UCSD-AML1 (cell line): Measurements from ENCODE around the gene TDP1.

Experiments
- DNase-seq: peaks from one replicate; lab custom pipeline; 2025; ENCODE audit not compliant: unreplicated experiment; lab: John Stamatoyannopoulos, UW

Gene TDP1

GRCh38 chr14:89941830-89942377 is 13.8 kb upstream of the TDP1 start:
- no peak for DNase-seq

GRCh38 chr14:89947344-89947743 is 8.4 kb upstream of the TDP1 start:
- DNase-seq: no peak

GRCh38 chr14:89952576-89952975 is 3.2 kb upstream of the TDP1 start:
- no peak for DNase-seq

- no peak for DNase-seq
Measured at GRCh38 chr14:89953602-89954001, 2.1 kb upstream of the TDP1 start.

GRCh38 chr14:89954070-89955021 is 1.4 kb upstream of the TDP1 start, which contains the start of gene EFCAB11:
Gene EFCAB11, minus strand, starts transcription at chr14:89954730. Its CDS starts 70 bp downstream, at chr14:89954660.
- DNase-seq: peak; percentile 96

- DNase-seq: no peak
Measured at GRCh38 chr14:89955022-89955744, 544 bp upstream of the TDP1 start.

- no peak for DNase-seq
Measured at GRCh38 chr14:89956661-89957009, 908 bp downstream of the TDP1 start.

GRCh38 chr14:89957376-89957775 is 1.6 kb downstream of the TDP1 start:
- DNase-seq: no peak

GRCh38 chr14:89957791-89958190 is 2.1 kb downstream of the TDP1 start:
- no peak for DNase-seq

- no peak for DNase-seq
Measured at GRCh38 chr14:89958966-89959365, 3.2 kb downstream of the TDP1 start.

GRCh38 chr14:89959853-89960445 is 4.2 kb downstream of the TDP1 start:
- no peak for DNase-seq

- DNase-seq: no peak
Measured at GRCh38 chr14:89960914-89961313, 5.2 kb downstream of the TDP1 start.

GRCh38 chr14:89963288-89963978 is 7.7 kb downstream of the TDP1 start:
- DNase-seq: no peak

GRCh38 chr14:89965839-89966238 is 10.1 kb downstream of the TDP1 start:
- DNase-seq: no peak

- DNase-seq: peak; percentile 26
Measured at GRCh38 chr14:89973234-89973823, 17.6 kb downstream of the TDP1 start.

- DNase-seq: no peak
Measured at GRCh38 chr14:89977668-89978067, 21.9 kb downstream of the TDP1 start.

- DNase-seq: no peak
Measured at GRCh38 chr14:89978656-89979055, 22.9 kb downstream of the TDP1 start.

GRCh38 chr14:89983375-89983774 is 27.6 kb downstream of the TDP1 start:
- no peak for DNase-seq

- DNase-seq: no peak
Measured at GRCh38 chr14:89986462-89987160, 30.9 kb downstream of the TDP1 start.

GRCh38 chr14:89987161-89987475 is 31.4 kb downstream of the TDP1 start:
- DNase-seq: no peak
